ENCODE results near the gene TRIM29. TPM values are rescaled to one million over a fixed set of nuclear protein-coding genes. Genes with fewer than 3 reads are reported as not detected.

Gene TRIM29
- total RNA-seq, 4 donors from 2014 or later, result 4.6 to 7.6 (median 6.1) TPM

GRCh38 chr11:120141768-120142423, 4.0 kb upstream of the TRIM29 start:
- no peaks in the 10 kb centered on the region for H3K4me1 ChIP-seq
- TF ChIP-seq POLR2A (IDR thresholded peaks at IDR 0.05), result no peak
- no peak for TF ChIP-seq CTCF (IDR thresholded peaks at IDR 0.05)
- no peak overlapping the region for H3K27ac ChIP-seq
- intact Hi-C loops (cut with DNase I; ENCODE audit: low total_unique reads), result no loop called here
- no peaks in the 10 kb centered on the region for H3K36me3 ChIP-seq
- no peaks in the 10 kb centered on the region for H3K9me3 ChIP-seq
- no peak overlapping the region for H3K4me3 ChIP-seq
- no peak for DNase-seq
- no peaks in the 10 kb centered on the region for H3K27me3 ChIP-seq

- TF ChIP-seq CTCF (IDR thresholded peaks at IDR 0.05), result no peak
- no peak for TF ChIP-seq POLR2A (IDR thresholded peaks at IDR 0.05)
- H3K27ac ChIP-seq, result no peak overlapping the region
- H3K9me3 ChIP-seq, result no peaks in the 10 kb centered on the region
- H3K4me3 ChIP-seq, result no peak overlapping the region
- no peaks in the 10 kb centered on the region for H3K4me1 ChIP-seq
- H3K36me3 ChIP-seq, result no peaks in the 10 kb centered on the region
- DNase-seq, result no peak
- intact Hi-C loops (cut with DNase I; ENCODE audit: low total_unique reads), result no loop called here
- no peaks in the 10 kb centered on the region for H3K27me3 ChIP-seq
Measured at GRCh38 chr11:120141113-120141767, 3.3 kb upstream of the TRIM29 start.

GRCh38 chr11:120139316-120140069, 1.6 kb upstream of the TRIM29 start:
- no peak for DNase-seq
- Histone ChIP-seq H3K9me3 (no peaks in the 10 kb centered on the region), H3K4me1 (no peaks in the 10 kb centered on the region), H3K36me3 (no peaks in the 10 kb centered on the region), H3K27ac (no peak overlapping the region), H3K4me3 (no peak overlapping the region), H3K27me3 (no peaks in the 10 kb centered on the region)
- TF ChIP-seq CTCF (IDR thresholded peaks at IDR 0.05), result no peak
- no peak for TF ChIP-seq POLR2A (IDR thresholded peaks at IDR 0.05)
- intact Hi-C loops (cut with DNase I; ENCODE audit: low total_unique reads), result no loop called here

GRCh38 chr11:120137187-120137610, 714 bp downstream of the TRIM29 start:
- no peak overlapping the region for H3K27ac ChIP-seq

More at GRCh38 chr11:120137187-120137610, 714 bp downstream of the TRIM29 start:
- no peaks in the 10 kb centered on the region for H3K4me1 ChIP-seq
- no peak for TF ChIP-seq POLR2A (IDR thresholded peaks at IDR 0.05)
- TF ChIP-seq CTCF (IDR thresholded peaks at IDR 0.05), result no peak
- no peak overlapping the region for H3K4me3 ChIP-seq
- no peaks in the 10 kb centered on the region for H3K27me3 ChIP-seq
- H3K36me3 ChIP-seq, result no peaks in the 10 kb centered on the region
- DNase-seq, result peak in 1 of 2 donors; percentile 8
- intact Hi-C loops (cut with DNase I; ENCODE audit: low total_unique reads), result no loop called here
- H3K9me3 ChIP-seq, result no peaks in the 10 kb centered on the region
